Endothelial cell of umbilical vein (primary cell): ENCODE data around the gene PLAAT3. TPM values are rescaled to one million over a fixed set of nuclear protein-coding genes. Genes with fewer than 3 reads are reported as not detected.
"Not testable (repeated sequence)": the region's sequence is repeated elsewhere in the genome, so short reads cannot be mapped to it uniquely, and the experiment has no call there.

Experiments
- BruUV-seq: library from RNA; stranded (reverse); fragments of 400-500 nt; replicated peaks from 2 replicates; lab custom pipeline; 2021; lab: Mats Ljungman, UMichigan
- CTCF ChIA-PET: fragments of 300-600, 350-600 bp; sonication (Branson Sonifier 250); formaldehyde crosslinking; loops from one replicate; lab custom pipeline; 2021; ENCODE audit warnings: antibody characterized with exemption, inconsistent platforms; lab: Charles Lee
- POLR2A ChIA-PET: fragments of 300-600, 350-600 bp; sonication (Branson Sonifier 250); formaldehyde crosslinking; loops from one replicate; lab custom pipeline; 2021; ENCODE audit warnings: antibody characterized with exemption, inconsistent platforms; lab: Charles Lee
- DNase-seq: peaks from one replicate; pipeline ENCODE4 v3.0.0-alpha.2; 2011; ENCODE audit warnings: low read depth, low spot score
- FAIRE-seq: peaks from 2 replicates; lab custom pipeline; 2011; peaks lifted over from hg19 to GRCh38; lab: Jason Lieb, UNC
- H2AFZ ChIP-seq: 2 replicates; pipeline ENCODE4 v1.6.0; 2012; ENCODE audit warnings: low read depth, low read length, control low read depth, inconsistent platforms
- H3K27ac ChIP-seq: 2 replicates; pipeline ENCODE4 v1.5.1; 2011; ENCODE audit warnings: low read depth, mild to moderate bottlenecking, control low read depth, low read length, moderate library complexity; ENCODE audit not compliant: insufficient read depth
- H3K27me3 ChIP-seq, 2 experiments: 2 replicates each; pipeline versions ENCODE4 v1.6.0 to v1.6.1; 2011; ENCODE audit warnings: low read length in 2 of 2, mixed read lengths in 1 of 2; ENCODE audit not compliant: control insufficient read depth in 2 of 2, insufficient read depth in 2 of 2
- H3K36me3 ChIP-seq, 2 experiments: 2 replicates in 1 of 2; 3 replicates in 1 of 2; pipeline ENCODE4 v1.5.1; 2011; ENCODE audit warnings: low read length in 2 of 2, mild to moderate bottlenecking in 1 of 2, moderate library complexity in 1 of 2; ENCODE audit not compliant: control insufficient read depth in 2 of 2, insufficient read depth in 2 of 2; ENCODE audit errors: extremely low read depth in 1 of 2
- H3K4me1 ChIP-seq: 3 replicates; pipeline ENCODE4 v1.5.1; 2011; ENCODE audit warnings: mild to moderate bottlenecking, low read length; ENCODE audit not compliant: control insufficient read depth, insufficient read depth; ENCODE audit errors: extremely low read depth
- H3K4me2 ChIP-seq: 2 replicates; pipeline ENCODE4 v1.6.1; 2011; ENCODE audit warnings: low read length, control low read depth, mixed read lengths; ENCODE audit not compliant: insufficient read depth
- H3K4me3 ChIP-seq, 3 experiments: fragments of 200-600 bp in 1 of 3; sonication (generic), shearing (Covaris generic) in 1 of 3; replicated peaks in 1 of 3; 2 replicates each; pipeline ENCODE4 v1.5.1; 2011 to 2016; ENCODE audit warnings: control low read depth in 3 of 3, low read length in 3 of 3, mild to moderate bottlenecking in 2 of 3, inconsistent platforms in 1 of 3, low read depth in 1 of 3, moderate library complexity in 1 of 3; ENCODE audit not compliant: insufficient read depth in 1 of 3
- H3K79me2 ChIP-seq: 2 replicates; pipeline ENCODE4 v1.6.0; 2012; ENCODE audit warnings: low read length, inconsistent platforms; ENCODE audit not compliant: control insufficient read depth, insufficient read depth
- H3K9ac ChIP-seq: replicated peaks from 2 replicates; pipeline ENCODE3; 2011; ENCODE audit warnings: low read length, control low read depth; ENCODE audit not compliant: insufficient read depth; ENCODE audit errors: extremely low read depth
- H3K9me1 ChIP-seq: replicated peaks from 3 replicates; pipeline ENCODE4 v1.6.0; 2011; ENCODE audit warnings: mild to moderate bottlenecking, low read length; ENCODE audit not compliant: control insufficient read depth, insufficient read depth; ENCODE audit errors: extremely low read depth
- H3K9me3 ChIP-seq: replicated peaks from 2 replicates; pipeline ENCODE4 v1.5.1; 2012; ENCODE audit warnings: low read length, inconsistent platforms; ENCODE audit not compliant: control insufficient read depth, insufficient read depth
- H4K20me1 ChIP-seq: replicated peaks from 2 replicates; pipeline ENCODE3; 2011; ENCODE audit warnings: mild to moderate bottlenecking, low read length; ENCODE audit not compliant: control insufficient read depth, insufficient read depth; ENCODE audit errors: extremely low read depth
- EZH2 ChIP-seq: IDR thresholded peaks from 2 replicates; pipeline ENCODE4 v1.6.1; 2012; ENCODE audit warnings: borderline replicate concordance, low read depth, mild to moderate bottlenecking, moderate library complexity, low read length, inconsistent platforms; ENCODE audit not compliant: severe bottlenecking
- JUN ChIP-seq: IDR thresholded peaks from 2 replicates; pipeline ENCODE4 v1.6.1; 2011; ENCODE audit warnings: borderline replicate concordance, low read depth; ENCODE audit not compliant: insufficient read length, insufficient read depth
- MAX ChIP-seq: IDR thresholded peaks from 2 replicates; pipeline ENCODE4 v1.6.1; 2011; ENCODE audit not compliant: insufficient read depth, insufficient read length
- POLR2A ChIP-seq: IDR thresholded peaks from 2 replicates; pipeline ENCODE4 v1.6.1; 2012; ENCODE audit warnings: low read depth, mild to moderate bottlenecking, control low read depth, low read length
- dilution Hi-C: fragments of 300-500 bp; cut with MboI; formaldehyde crosslinking; loops from one replicate; pipeline ENCODE4 v1.15.0; 2019; ENCODE audit warnings: low sequenced_read_pairs; ENCODE audit not compliant: extremely low pct_ligation_motif_present
- intact Hi-C: fragments of 100-400 bp; cut with micrococcal nuclease; formaldehyde crosslinking; loops from one replicate; pipeline ENCODE4 v1.10.0; 2022
- polyA plus RNA-seq, 4 experiments: library from polyadenylated mRNA; depleted of rRNA in 3 of 4; stranded (reverse) in 3 of 4; unstranded in 1 of 4; fragments of >200 nt; gene quantifications; 2 replicates each; pipeline versions ENCODE4 v1.2.1 to v1.2.3, GENCODE V29; 2011 to 2012; ENCODE audit warnings: missing spikeins in 1 of 4
- total RNA-seq: library from RNA; stranded (reverse); gene quantifications from 2 replicates; pipeline ENCODE4 v1.2.3, GENCODE V29; 2021

PLAAT3 gene
- total and polyA plus RNA-seq, 2 donors (not counting 3 experiments of a cell fraction or from before 2014, with no cell fraction given), result 22.8 to 40.2 TPM

DNA sequence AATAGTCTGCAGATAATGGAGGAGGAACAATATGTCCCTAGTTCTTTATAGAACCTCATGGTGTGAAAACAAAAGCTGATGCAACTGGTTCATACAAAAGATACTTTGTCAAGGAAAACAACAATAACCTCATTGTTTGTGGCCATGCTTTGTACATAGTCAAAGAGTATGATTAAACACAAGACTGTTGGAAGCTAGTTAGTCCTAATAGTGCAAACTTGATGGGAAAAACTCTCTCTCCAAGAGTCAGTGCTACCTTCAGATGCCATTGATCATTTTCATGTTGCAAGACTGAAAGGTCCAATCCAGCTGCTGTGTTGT lies 30.9 kb downstream of the PLAAT3 start:
- no peak overlapping the region for H2AFZ ChIP-seq
- H3K4me1 ChIP-seq, result peaks cover 7% of the 10 kb centered on the region
- no peaks in the 10 kb centered on the region for H3K36me3 ChIP-seq
- intact Hi-C loops, result no loop called here
- dilution Hi-C loops, result no loop called here
- no peak overlapping the region for H3K4me3 ChIP-seq
- no peak overlapping the region for H3K27ac ChIP-seq
- BruUV-seq, result no TSS peak
- no peaks in the 10 kb centered on the region for H3K27me3 ChIP-seq
- FAIRE-seq (no peak), DNase-seq (no peak)
- H3K79me2 ChIP-seq, result no peaks in the 10 kb centered on the region
- no peak for TF ChIP-seq JUN
- TF ChIP-seq POLR2A, result no peak
- no peak for TF ChIP-seq EZH2
- TF ChIP-seq MAX, result no peak
- ChIA-PET POLR2A (no interaction called here), CTCF (interaction anchor here (1.0 to 2.1 kb wide), 2 partner anchors 8 to 104 kb away, joined by 3 to 8 read pairs; no protein-coding TSS in a partner anchor)
- no peak overlapping the region for H3K9ac ChIP-seq
- H4K20me1 ChIP-seq, result no peaks in the 10 kb centered on the region
- H3K4me2 ChIP-seq, result no peak overlapping the region
- no peaks in the 10 kb centered on the region for H3K9me1 ChIP-seq
- no peaks in the 10 kb centered on the region for H3K9me3 ChIP-seq

DNA sequence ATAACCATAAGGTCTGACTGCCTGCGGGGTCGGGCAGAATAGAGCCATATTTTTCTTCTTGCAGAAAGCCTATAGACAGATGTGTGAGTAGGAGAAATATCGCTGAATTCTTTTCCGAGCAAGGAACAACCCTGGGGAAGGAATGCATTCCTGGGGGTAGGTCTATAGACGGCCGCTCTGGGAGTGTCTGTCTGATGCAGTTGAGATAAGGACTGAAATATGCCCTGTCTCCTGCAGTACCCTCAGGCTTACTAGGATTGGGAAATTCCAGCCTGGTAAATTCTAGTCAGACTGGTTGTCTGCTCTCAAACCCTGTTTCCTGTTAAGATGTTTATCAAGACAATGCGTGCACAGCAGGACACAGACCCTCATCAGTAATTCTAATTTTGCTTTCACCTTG lies 33.0 kb downstream of the PLAAT3 start:
- H3K27me3 ChIP-seq, H3K79me2 ChIP-seq, H3K4me2 ChIP-seq, H3K9me3 ChIP-seq, H3K27ac ChIP-seq, CTCF ChIA-PET, H3K9ac ChIP-seq, H3K4me1 ChIP-seq, BruUV-seq, H2AFZ ChIP-seq, dilution Hi-C loops, FAIRE-seq, H3K9me1 ChIP-seq, H4K20me1 ChIP-seq, DNase-seq, POLR2A ChIA-PET, intact Hi-C loops, H3K4me3 ChIP-seq, H3K36me3 ChIP-seq: not testable (repeated sequence)

DNA sequence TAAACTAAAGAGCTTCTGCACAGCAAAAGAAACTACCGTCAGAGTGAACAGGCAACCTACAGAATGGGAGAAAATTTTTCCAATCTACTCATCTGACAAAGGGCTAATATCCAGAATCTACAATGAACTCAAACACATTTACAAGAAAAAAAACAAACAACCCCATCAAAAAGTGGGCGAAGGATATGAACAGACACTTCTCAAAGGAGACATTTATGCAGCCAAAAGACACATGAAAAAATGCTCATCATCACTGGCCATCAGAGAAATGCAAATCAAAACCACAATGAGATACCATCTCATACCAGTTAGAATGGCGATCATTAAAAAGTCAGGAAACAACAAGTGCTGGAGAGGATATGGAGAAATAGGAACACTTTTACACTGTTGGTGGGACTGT lies 35.4 kb downstream of the PLAAT3 start:
- DNase-seq, BruUV-seq, dilution Hi-C loops: not testable (repeated sequence)

More for the DNA sequence above, 35.4 kb downstream of the PLAAT3 start:
- H3K9me3 ChIP-seq, FAIRE-seq, H3K4me1 ChIP-seq, H3K4me3 ChIP-seq, H2AFZ ChIP-seq, H4K20me1 ChIP-seq, H3K4me2 ChIP-seq, intact Hi-C loops, H3K27ac ChIP-seq, H3K9ac ChIP-seq, H3K79me2 ChIP-seq, POLR2A ChIA-PET, H3K27me3 ChIP-seq, H3K9me1 ChIP-seq, H3K36me3 ChIP-seq: not testable (repeated sequence)
- CTCF ChIA-PET, result interaction anchor here (1.2 kb wide), 1 partner anchor 12 kb away, joined by 3 read pairs; no protein-coding TSS in a partner anchor
